WTC11 (cell line): ENCODE measurements around the gene OSBPL6. TPM values are rescaled to one million over a fixed set of nuclear protein-coding genes. Genes with fewer than 3 reads are reported as not detected.

Source experiments
- ATAC-seq: fragments of 200-7000 bp; cut with Tn5 transposase; 2 replicates; pipeline ENCODE4 v1.10.0; 2021; ENCODE audit warnings: mild to moderate bottlenecking, moderate library complexity
- CTCF ChIA-PET: fragments of 300-600 bp; sonication (Branson Sonifier 250); formaldehyde crosslinking; loops from one replicate; lab custom pipeline; 2021; ENCODE audit warnings: antibody characterized with exemption; lab: Charles Lee
- POLR2A ChIA-PET: fragments of 350-600 bp; sonication (Branson Sonifier 250); formaldehyde crosslinking; loops from one replicate; lab custom pipeline; 2021; ENCODE audit warnings: antibody characterized with exemption; lab: Charles Lee
- DNase-seq: peaks from one replicate; pipeline ENCODE4 v3.0.0; 2021; ENCODE audit warnings: low spot score
- H3K27ac Mint-ChIP-seq: 2 replicates; pipeline ENCODE4 v1.8.0; 2021; ENCODE audit warnings: mixed read lengths
- H3K27me3 Mint-ChIP-seq: 2 replicates; pipeline ENCODE4 v1.8.0; 2021; ENCODE audit warnings: low read depth, mild to moderate bottlenecking, moderate library complexity, mixed read lengths
- H3K36me3 Mint-ChIP-seq: 2 replicates; pipeline ENCODE4 v1.8.0; 2021; ENCODE audit warnings: mixed read lengths
- H3K4me1 Mint-ChIP-seq: 2 replicates; pipeline ENCODE4 v1.8.0; 2022; ENCODE audit warnings: mixed read lengths
- H3K4me3 Mint-ChIP-seq: 2 replicates; pipeline ENCODE4 v1.8.0; 2021; ENCODE audit warnings: mild to moderate bottlenecking, moderate library complexity, mixed read lengths
- H3K9me3 Mint-ChIP-seq: 2 replicates; pipeline ENCODE4 v1.8.0; 2021; ENCODE audit warnings: mixed read lengths
- CBFB ChIP-seq: sonication (generic); formaldehyde crosslinking; IDR thresholded peaks from 2 replicates; pipeline ENCODE4 v1.8.1; 2022; ENCODE audit warnings: mild to moderate bottlenecking, low read depth, missing genetic modification reagents
- E2F4 ChIP-seq: sonication (generic); formaldehyde crosslinking; IDR thresholded peaks from 2 replicates; pipeline ENCODE4 v1.8.1; 2022; ENCODE audit warnings: low read depth, mild to moderate bottlenecking, moderate library complexity, missing genetic modification reagents, borderline replicate concordance
- ELF4 ChIP-seq: sonication (generic); formaldehyde crosslinking; IDR thresholded peaks from 2 replicates; pipeline ENCODE4 v1.8.1; 2022; ENCODE audit warnings: low read depth, mild to moderate bottlenecking, moderate library complexity, missing genetic modification reagents
- EMX1 ChIP-seq: fragments of 250-450 bp; sonication (Bioruptor Pico); IDR thresholded peaks from 2 replicates; pipeline ENCODE4 v1.8.0; 2021; ENCODE audit warnings: mild to moderate bottlenecking
- NFATC4 ChIP-seq: fragments of 250-450 bp; sonication (Bioruptor Pico); IDR thresholded peaks from 2 replicates; pipeline ENCODE4 v1.9.0; 2021; ENCODE audit warnings: mild to moderate bottlenecking
- NFE2L1 ChIP-seq: sonication (generic); formaldehyde crosslinking; IDR thresholded peaks from 2 replicates; pipeline ENCODE4 v1.8.1; 2023; ENCODE audit warnings: missing genetic modification reagents
- NR1H2 ChIP-seq: sonication (generic); formaldehyde crosslinking; IDR thresholded peaks from 2 replicates; pipeline ENCODE4 v1.9.0; 2021; ENCODE audit warnings: mild to moderate bottlenecking, moderate library complexity, missing genetic modification reagents
- NR2C2 ChIP-seq: sonication (generic); formaldehyde crosslinking; IDR thresholded peaks from 2 replicates; pipeline ENCODE4 v1.8.0; 2022; ENCODE audit warnings: mild to moderate bottlenecking, missing genetic modification reagents
- NR3C1 ChIP-seq: sonication (generic); formaldehyde crosslinking; conservative IDR thresholded peaks from 2 replicates; pipeline ENCODE4 v1.8.1; 2023; ENCODE audit warnings: low read depth, mild to moderate bottlenecking, missing genetic modification reagents
- OVOL2 ChIP-seq: fragments of 250-450 bp; sonication (Bioruptor Pico); IDR thresholded peaks from 2 replicates; pipeline ENCODE4 v1.9.0; 2021; ENCODE audit warnings: mild to moderate bottlenecking, borderline replicate concordance
- RELA ChIP-seq: sonication (generic); formaldehyde crosslinking; IDR thresholded peaks from 2 replicates; pipeline ENCODE4 v1.8.1; 2022; ENCODE audit warnings: missing genetic modification reagents, mild to moderate bottlenecking, borderline replicate concordance
- ZNF232 ChIP-seq: sonication (generic); formaldehyde crosslinking; IDR thresholded peaks from 2 replicates; pipeline ENCODE4 v1.8.0; 2022; ENCODE audit warnings: mild to moderate bottlenecking, missing genetic modification reagents
- ZNF416 ChIP-seq: fragments of 250-450 bp; sonication (Bioruptor Pico); IDR thresholded peaks from 2 replicates; pipeline ENCODE4 v1.9.0; 2021; ENCODE audit warnings: mild to moderate bottlenecking, inconsistent platforms
- ZNF423 ChIP-seq: fragments of 250-450 bp; sonication (Bioruptor Pico); IDR thresholded peaks from 2 replicates; pipeline ENCODE4 v2.1.2; 2022; ENCODE audit warnings: mild to moderate bottlenecking, moderate library complexity
- ZNF671 ChIP-seq: fragments of 250-450 bp; sonication (Bioruptor Pico); IDR thresholded peaks from 2 replicates; pipeline ENCODE4 v1.8.0; 2021; ENCODE audit warnings: mild to moderate bottlenecking
- ZSCAN18 ChIP-seq: fragments of 250-450 bp; sonication (Bioruptor Pico); IDR thresholded peaks from 2 replicates; pipeline ENCODE4 v2.1.2; 2022; ENCODE audit warnings: mild to moderate bottlenecking, moderate library complexity
- total RNA-seq: library from RNA; stranded (reverse); gene quantifications from 3 replicates; pipeline ENCODE4 v1.2.3, GENCODE V29; 2021
- TF ChIP-seq, protein P1 (sequence below): sonication (generic); formaldehyde crosslinking; IDR thresholded peaks from 2 replicates; pipeline ENCODE4 v1.8.1; 2022; ENCODE audit warnings: missing genetic modification reagents, borderline replicate concordance
- TF ChIP-seq, protein P2 (sequence below): sonication (generic); formaldehyde crosslinking; IDR thresholded peaks from 2 replicates; pipeline ENCODE4 v1.8.1; 2023; ENCODE audit warnings: mild to moderate bottlenecking, missing genetic modification reagents
- TF ChIP-seq, protein P3 (sequence below): fragments of 250-450 bp; sonication (Bioruptor Pico); conservative IDR thresholded peaks from 2 replicates; pipeline ENCODE4 v1.9.0; 2021; ENCODE audit warnings: mild to moderate bottlenecking
- TF ChIP-seq, protein P4 (sequence below): fragments of 250-450 bp; sonication (Bioruptor Pico); IDR thresholded peaks from 2 replicates; pipeline ENCODE4 v1.9.0; 2021; ENCODE audit warnings: mild to moderate bottlenecking

Gene OSBPL6
- total RNA-seq, 1 experiment from 2014 or later: 9.2 TPM

- no peaks in the 10 kb centered on the region for H3K9me3 Mint-ChIP-seq
- no peak for TF ChIP-seq ZNF232
- TF ChIP-seq ZNF671: no peak
- TF ChIP-seq OVOL2 (CRISPR knock-in tag): no peak
- no peak for TF ChIP-seq ZNF416 (CRISPR knock-in tag)
- TF ChIP-seq, all 79 proteins: peak for 0
- Mint-ChIP-seq H3K27me3 (no peaks in the 10 kb centered on the region), H3K4me3 (no peak overlapping the region), H3K27ac (no peak overlapping the region), H3K36me3 (no peaks in the 10 kb centered on the region), H3K4me1 (peaks cover 2% of the 10 kb centered on the region; the same call in 1 of the 2 replicates)
- DNase-seq: no peak
- CTCF ChIA-PET: no interaction called here
- no peak for ATAC-seq
- POLR2A ChIA-PET: no interaction called here
Measured at GRCh38 chr2:178263159-178263860, 69.0 kb downstream of the OSBPL6 start.

DNA sequence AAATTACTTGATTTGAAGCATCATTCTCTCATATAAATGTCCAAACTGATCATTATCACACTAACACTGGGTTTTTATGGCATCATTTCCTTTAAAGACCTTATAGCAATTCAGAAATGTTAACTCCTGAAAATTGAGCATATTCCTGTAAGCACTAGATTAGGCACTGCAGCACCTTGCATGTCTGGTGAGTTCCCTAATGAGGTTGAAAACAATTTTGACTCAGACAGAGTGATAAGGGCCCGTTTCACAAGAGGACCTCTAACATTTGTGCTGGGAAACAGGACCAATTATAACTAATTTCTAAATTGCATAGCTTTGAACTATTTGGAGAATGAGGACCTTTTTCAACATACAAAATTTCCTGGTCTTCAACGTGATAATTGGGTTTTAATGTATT lies 69.9 kb downstream of the OSBPL6 start:
- Mint-ChIP-seq H3K4me1 (peaks cover 2% of the 10 kb centered on the region; the same call in 1 of the 2 replicates), H3K4me3 (no peak overlapping the region), H3K36me3 (no peaks in the 10 kb centered on the region), H3K27ac (no peak overlapping the region), H3K27me3 (no peaks in the 10 kb centered on the region), H3K9me3 (no peaks in the 10 kb centered on the region)
- no peak for ATAC-seq
- DNase-seq: no peak
- TF ChIP-seq ZSCAN18 (CRISPR knock-in tag): no peak
- TF ChIP-seq, protein P1, sequence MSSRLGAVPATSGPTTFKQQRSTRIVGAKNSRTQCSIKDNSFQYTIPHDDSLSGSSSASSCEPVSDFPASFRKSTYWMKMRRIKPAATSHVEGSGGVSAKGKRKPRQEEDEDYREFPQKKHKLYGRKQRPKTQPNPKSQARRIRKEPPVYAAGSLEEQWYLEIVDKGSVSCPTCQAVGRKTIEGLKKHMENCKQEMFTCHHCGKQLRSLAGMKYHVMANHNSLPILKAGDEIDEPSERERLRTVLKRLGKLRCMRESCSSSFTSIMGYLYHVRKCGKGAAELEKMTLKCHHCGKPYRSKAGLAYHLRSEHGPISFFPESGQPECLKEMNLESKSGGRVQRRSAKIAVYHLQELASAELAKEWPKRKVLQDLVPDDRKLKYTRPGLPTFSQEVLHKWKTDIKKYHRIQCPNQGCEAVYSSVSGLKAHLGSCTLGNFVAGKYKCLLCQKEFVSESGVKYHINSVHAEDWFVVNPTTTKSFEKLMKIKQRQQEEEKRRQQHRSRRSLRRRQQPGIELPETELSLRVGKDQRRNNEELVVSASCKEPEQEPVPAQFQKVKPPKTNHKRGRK (CRISPR knock-in tag): no peak
- TF ChIP-seq RELA (CRISPR knock-in tag): no peak
- TF ChIP-seq ZNF423 (CRISPR knock-in tag): no peak
- no peak for TF ChIP-seq NFE2L1 (CRISPR knock-in tag)
- TF ChIP-seq, protein P2, sequence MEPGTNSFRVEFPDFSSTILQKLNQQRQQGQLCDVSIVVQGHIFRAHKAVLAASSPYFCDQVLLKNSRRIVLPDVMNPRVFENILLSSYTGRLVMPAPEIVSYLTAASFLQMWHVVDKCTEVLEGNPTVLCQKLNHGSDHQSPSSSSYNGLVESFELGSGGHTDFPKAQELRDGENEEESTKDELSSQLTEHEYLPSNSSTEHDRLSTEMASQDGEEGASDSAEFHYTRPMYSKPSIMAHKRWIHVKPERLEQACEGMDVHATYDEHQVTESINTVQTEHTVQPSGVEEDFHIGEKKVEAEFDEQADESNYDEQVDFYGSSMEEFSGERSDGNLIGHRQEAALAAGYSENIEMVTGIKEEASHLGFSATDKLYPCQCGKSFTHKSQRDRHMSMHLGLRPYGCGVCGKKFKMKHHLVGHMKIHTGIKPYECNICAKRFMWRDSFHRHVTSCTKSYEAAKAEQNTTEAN (CRISPR knock-in tag): no peak
- TF ChIP-seq NR3C1: no peak
- TF ChIP-seq, protein P3, sequence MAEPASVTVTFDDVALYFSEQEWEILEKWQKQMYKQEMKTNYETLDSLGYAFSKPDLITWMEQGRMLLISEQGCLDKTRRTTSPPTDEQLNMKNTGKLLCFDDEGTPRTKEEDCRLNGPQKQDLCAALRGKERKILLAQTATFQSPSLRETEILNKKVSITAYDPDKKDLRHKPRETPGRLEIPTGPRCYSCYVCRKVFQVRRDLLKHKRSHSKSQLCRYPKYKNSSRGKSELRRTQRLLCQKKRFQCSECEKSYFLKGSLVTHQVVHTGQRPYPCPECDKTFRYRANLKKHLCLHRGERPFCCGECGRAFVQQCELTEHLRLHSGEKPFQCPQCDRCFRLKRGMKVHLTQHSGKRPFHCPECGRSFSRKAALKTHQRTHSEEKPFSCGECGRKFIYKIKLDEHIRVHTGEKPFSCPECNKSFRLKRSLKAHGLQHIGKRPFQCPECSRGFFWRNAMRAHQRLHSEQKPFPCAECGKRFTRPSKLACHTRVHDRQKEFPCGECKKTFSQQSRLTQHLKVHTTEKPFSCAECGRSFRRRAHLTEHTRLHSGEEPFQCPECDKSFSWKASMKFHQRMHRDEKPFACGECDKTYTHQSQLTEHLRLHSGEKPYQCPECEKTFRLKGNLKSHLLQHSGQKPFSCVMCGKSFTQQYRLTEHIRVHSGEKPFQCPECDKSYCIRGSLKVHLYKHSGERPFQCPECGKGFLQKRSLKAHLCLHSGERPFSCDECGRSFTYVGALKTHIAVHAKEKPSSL: no peak
- TF ChIP-seq NFATC4: no peak
- TF ChIP-seq, protein P4, sequence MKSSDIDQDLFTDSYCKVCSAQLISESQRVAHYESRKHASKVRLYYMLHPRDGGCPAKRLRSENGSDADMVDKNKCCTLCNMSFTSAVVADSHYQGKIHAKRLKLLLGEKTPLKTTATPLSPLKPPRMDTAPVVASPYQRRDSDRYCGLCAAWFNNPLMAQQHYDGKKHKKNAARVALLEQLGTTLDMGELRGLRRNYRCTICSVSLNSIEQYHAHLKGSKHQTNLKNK (CRISPR knock-in tag): no peak
- TF ChIP-seq CBFB (CRISPR knock-in tag): no peak
- TF ChIP-seq EMX1 (CRISPR knock-in tag): no peak
- TF ChIP-seq NR1H2 (CRISPR knock-in tag): no peak
- TF ChIP-seq E2F4: no peak
- no peak for TF ChIP-seq ELF4 (CRISPR knock-in tag)
- TF ChIP-seq NR2C2 (CRISPR knock-in tag): no peak
- ChIA-PET POLR2A (no interaction called here), CTCF (no interaction called here)
